HUES6 (cell line): ENCODE data around the gene THUMPD1.

Experiments used
- H3K27ac ChIP-seq: 2 replicates; pipeline ENCODE4 v1.7.0; 2013; ENCODE audit warnings: low read depth, mild to moderate bottlenecking, low read length, inconsistent platforms
- H3K27me3 ChIP-seq: 2 replicates; pipeline ENCODE4 v1.6.1; 2013; ENCODE audit warnings: low read length; ENCODE audit not compliant: control insufficient read depth, insufficient read depth
- H3K36me3 ChIP-seq: 2 replicates; pipeline ENCODE4 v1.6.1; 2013; ENCODE audit warnings: low read length; ENCODE audit not compliant: control insufficient read depth, insufficient read depth
- H3K4me1 ChIP-seq: 2 replicates; pipeline ENCODE4 v1.6.1; 2013; ENCODE audit warnings: low read length; ENCODE audit not compliant: control insufficient read depth, insufficient read depth
- H3K4me3 ChIP-seq: 2 replicates; pipeline ENCODE4 v1.5.1; 2013; ENCODE audit warnings: low read depth, low read length
- H3K9ac ChIP-seq: one replicate; pipeline ENCODE4 v1.6.1; 2013; ENCODE audit warnings: mild to moderate bottlenecking, low read length
- H3K9me3 ChIP-seq: 2 replicates; pipeline ENCODE4 v1.6.1; 2013; ENCODE audit warnings: low read depth, low read length; ENCODE audit not compliant: control insufficient read depth, insufficient read depth

Gene THUMPD1, protein sequence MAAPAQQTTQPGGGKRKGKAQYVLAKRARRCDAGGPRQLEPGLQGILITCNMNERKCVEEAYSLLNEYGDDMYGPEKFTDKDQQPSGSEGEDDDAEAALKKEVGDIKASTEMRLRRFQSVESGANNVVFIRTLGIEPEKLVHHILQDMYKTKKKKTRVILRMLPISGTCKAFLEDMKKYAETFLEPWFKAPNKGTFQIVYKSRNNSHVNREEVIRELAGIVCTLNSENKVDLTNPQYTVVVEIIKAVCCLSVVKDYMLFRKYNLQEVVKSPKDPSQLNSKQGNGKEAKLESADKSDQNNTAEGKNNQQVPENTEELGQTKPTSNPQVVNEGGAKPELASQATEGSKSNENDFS

DNA sequence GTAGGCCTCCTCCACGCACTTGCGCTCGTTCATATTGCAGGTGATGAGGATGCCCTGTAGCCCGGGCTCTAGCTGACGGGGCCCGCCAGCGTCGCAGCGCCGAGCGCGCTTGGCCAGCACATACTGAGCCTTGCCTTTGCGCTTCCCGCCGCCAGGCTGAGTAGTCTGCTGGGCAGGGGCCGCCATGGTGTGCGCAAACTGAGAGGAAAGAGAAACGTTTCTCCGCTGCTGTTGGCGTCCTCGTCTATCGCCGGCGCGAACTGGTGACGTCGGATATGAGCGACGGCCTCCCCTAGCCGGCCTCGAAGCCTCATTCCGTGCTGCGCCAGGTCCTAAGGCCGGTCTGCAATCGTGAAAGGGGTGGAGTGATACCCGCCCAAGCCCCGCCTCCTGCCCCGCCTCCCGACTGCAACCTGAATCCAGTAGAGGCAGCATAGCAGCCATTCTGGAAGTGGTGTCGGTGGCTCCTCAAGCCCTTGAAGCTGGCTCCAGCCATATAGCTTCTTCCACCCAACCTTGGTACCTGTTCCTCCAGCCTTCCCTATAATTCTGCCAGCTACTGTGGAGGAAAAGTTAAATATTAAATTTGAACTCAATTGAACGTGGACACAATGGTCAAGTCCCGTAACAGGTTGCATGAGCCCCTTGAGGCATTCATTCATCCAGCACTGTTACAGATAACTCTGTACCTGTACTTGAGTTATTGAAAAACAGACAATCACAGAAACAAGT is at the start of gene THUMPD1:
Gene THUMPD1 (minus strand): TSS at position 265 of the 732 bp plus-strand sequence. CDS start 79 bp downstream, at position 186.
- H3K4me3 ChIP-seq, result peak within 1 kb of the TSS; percentile 99
- H3K36me3 ChIP-seq, result peaks cover 27% of the 10 kb centered on the region
- peak within 1 kb of the TSS; percentile 96 for H3K9ac ChIP-seq
- H3K4me1 ChIP-seq, result peaks cover 10% of the 10 kb centered on the region
- 0 out of 2 replicates have a peak, but pooled peaks cover 4% of the 10 kb centered on the region for H3K9me3 ChIP-seq
- H3K27me3 ChIP-seq, result no peaks in the 10 kb centered on the region
- peak within 1 kb of the TSS; percentile 72; the same call in 1 of the 2 replicates for H3K27ac ChIP-seq

DNA sequence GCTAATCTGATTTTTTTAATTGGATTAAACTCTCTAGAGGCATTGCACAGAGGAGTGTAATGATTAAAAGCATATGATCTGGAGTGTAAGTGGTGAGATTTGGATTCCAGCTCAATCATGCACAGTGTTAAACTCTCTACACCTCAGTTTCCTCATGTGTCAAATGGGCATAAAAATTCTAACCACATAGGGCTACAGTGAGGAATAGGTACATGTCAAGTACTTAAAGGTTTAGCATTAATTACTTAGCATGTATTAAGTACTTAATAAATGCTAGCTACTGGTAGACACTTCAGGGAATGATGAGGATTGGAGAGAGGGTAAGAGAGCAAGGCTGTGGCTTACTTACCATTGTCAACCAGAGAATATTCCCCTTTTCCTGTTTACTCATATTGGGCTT is 47.5 kb upstream of the THUMPD1 start:
- no peak overlapping the region for H3K9ac ChIP-seq
- no peak overlapping the region for H3K4me3 ChIP-seq
- peaks cover 9% of the 10 kb centered on the region for H3K4me1 ChIP-seq

DNA sequence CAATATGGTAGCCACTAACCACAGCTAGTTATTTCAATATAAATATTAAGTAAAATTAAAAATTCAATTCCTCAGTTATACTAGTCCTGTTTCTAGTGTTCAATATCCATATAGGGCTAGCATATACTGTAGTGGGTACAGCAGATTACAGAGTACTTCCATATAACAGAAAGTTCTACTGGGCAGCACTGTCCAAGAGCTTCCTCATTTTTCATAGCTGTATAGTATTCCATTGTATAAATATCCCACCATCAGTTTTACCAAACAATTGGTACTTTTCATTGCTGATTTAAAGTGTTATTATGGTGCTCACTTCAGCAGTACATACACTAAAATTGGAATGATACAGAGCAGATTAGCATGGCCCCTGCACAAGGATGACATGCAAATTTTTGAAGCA is 42.6 kb upstream of the THUMPD1 start:
- Histone ChIP-seq H3K9ac (no peak overlapping the region), H3K27ac (no peak overlapping the region), H3K9me3 (no peaks in the 10 kb centered on the region), H3K4me3 (no peak overlapping the region), H3K36me3 (no peaks in the 10 kb centered on the region), H3K4me1 (no peaks in the 10 kb centered on the region), H3K27me3 (no peaks in the 10 kb centered on the region)

More for the DNA sequence above, 47.5 kb upstream of the THUMPD1 start:
- H3K36me3 ChIP-seq, result no peaks in the 10 kb centered on the region
- H3K27ac ChIP-seq, result no peak overlapping the region
- no peaks in the 10 kb centered on the region for H3K27me3 ChIP-seq
- no peaks in the 10 kb centered on the region for H3K9me3 ChIP-seq

DNA sequence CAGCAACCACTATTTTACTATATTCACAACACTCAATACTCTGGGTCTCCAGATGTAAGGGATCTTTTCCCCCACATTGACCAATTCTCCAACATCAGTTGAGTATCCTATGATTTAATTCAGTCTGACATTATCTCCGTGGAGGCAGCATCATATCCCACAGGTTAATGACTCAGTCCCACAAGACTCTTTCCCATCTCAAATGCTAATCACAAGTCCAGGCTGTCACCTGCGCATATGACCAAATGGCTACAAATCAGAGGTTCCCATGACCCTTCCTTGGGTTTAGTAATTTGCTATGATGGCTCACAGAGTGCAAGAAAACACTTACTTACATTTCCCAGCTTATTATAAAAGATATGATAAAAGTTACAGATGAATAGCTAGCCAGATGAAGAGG is 40.9 kb upstream of the THUMPD1 start:
- Histone ChIP-seq H3K4me1 (no peaks in the 10 kb centered on the region), H3K9ac (no peak overlapping the region), H3K27ac (no peak overlapping the region), H3K27me3 (no peaks in the 10 kb centered on the region), H3K36me3 (no peaks in the 10 kb centered on the region), H3K9me3 (no peaks in the 10 kb centered on the region), H3K4me3 (no peak overlapping the region)

DNA sequence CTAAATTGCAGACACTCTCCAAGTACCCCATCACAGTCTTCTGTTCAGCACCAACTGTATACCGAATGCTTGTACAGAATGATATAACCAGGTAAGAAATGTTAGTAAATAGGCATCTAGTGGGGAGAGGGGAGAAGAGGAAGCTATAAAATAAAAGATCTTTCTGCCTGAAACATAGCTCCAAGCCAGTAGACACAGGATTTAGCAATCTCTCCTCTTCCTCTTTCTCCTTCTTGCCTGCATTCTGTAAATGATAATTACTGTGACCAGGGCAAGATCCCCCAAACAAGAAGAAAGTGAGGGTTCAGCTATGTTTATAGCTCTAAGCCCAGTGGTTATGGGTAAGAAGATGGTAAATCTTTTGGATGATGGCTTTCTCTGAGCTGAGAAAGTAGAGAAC is 40.1 kb upstream of the THUMPD1 start:
- Histone ChIP-seq H3K9ac (no peak overlapping the region), H3K27me3 (no peaks in the 10 kb centered on the region), H3K4me3 (no peak overlapping the region), H3K4me1 (no peaks in the 10 kb centered on the region), H3K36me3 (no peaks in the 10 kb centered on the region), H3K27ac (no peak overlapping the region), H3K9me3 (no peaks in the 10 kb centered on the region)

DNA sequence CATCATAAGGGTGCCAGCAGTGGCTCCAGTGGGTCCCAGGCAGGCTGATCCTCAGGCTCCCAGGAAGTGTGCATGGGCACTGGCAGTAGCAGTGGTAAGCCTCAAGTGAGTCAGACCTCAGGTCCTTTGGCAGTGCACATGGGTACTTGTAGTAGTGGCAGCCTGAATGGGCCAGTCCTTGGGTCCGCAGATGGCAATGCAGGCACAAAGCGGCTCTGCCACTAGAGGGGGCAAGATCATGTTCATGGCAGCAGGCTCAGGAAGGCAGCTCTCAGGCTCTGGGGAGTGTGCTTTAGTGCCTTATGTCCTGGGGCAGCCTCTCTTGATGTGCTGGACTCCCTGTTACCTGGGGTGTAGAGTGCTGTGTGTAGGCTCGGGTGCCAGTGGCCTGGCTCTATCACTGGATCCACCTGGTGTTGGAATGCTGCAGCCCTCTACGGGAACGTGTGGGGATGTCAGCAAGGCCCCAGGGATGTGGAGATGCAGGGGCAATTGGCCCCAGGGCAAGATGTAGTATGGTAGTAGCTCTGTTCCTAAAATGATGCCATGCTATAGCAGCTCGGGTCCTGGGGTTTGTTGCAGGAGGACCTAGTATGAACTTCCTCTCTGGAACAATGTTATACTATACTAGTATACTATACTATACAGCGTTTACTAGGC is 33.2 kb upstream of the THUMPD1 start:
- no peak overlapping the region for H3K27ac ChIP-seq

DNA sequence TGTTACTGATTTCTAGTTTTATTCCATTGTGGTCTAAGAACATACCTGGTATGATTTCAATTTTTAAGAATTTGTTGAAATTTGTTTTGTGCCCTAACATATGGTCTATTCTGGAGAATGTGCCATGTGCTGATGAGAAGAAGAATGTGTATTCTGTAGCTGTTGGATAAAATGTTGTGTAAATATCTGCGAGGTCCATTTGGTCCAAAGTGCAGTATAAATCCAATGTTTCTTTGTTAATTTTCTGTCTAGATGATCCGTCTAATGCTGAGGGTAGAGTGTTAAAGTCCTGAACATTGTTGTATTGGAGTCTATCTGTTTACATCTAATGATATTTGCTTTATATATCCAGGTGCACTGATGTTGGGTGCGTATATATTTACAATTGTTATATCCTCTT is 32.1 kb upstream of the THUMPD1 start:
- Histone ChIP-seq H3K9me3 (no peaks in the 10 kb centered on the region), H3K9ac (no peak overlapping the region), H3K4me1 (no peaks in the 10 kb centered on the region), H3K27ac (no peak overlapping the region), H3K27me3 (no peaks in the 10 kb centered on the region), H3K36me3 (no peaks in the 10 kb centered on the region), H3K4me3 (no peak overlapping the region)

More for the DNA sequence above, 33.2 kb upstream of the THUMPD1 start:
- H3K27me3 ChIP-seq, result no peaks in the 10 kb centered on the region
- H3K4me1 ChIP-seq, result no peaks in the 10 kb centered on the region
- H3K4me3 ChIP-seq, result no peak overlapping the region
- H3K9me3 ChIP-seq, result no peaks in the 10 kb centered on the region
- H3K9ac ChIP-seq, result no peak overlapping the region
- no peaks in the 10 kb centered on the region for H3K36me3 ChIP-seq

DNA sequence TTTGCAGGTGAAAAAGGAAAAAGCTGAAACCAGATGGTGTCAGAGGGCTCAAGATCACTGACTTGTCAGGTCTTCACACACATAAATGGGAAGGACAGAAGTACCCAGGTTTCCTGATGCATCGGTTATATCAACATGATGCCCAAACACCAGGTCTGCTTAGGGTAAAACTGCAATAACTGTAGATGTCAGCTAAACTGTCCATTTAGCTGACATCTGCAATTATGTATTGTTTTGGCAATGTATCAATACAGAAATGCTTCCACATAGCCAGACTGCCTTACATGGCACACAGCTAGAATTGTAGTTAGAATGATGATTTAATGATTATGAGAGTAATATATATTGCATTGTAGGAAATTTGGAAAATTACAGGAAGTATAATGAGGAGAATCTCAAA is 27.2 kb upstream of the THUMPD1 start:
- H3K4me3 ChIP-seq, result no peak overlapping the region
- H3K9me3 ChIP-seq, result no peaks in the 10 kb centered on the region
- no peaks in the 10 kb centered on the region for H3K27me3 ChIP-seq
- no peak overlapping the region for H3K9ac ChIP-seq
- H3K36me3 ChIP-seq, result no peaks in the 10 kb centered on the region
- no peaks in the 10 kb centered on the region; the same call in 1 of the 2 replicates for H3K4me1 ChIP-seq
- H3K27ac ChIP-seq, result no peak overlapping the region

DNA sequence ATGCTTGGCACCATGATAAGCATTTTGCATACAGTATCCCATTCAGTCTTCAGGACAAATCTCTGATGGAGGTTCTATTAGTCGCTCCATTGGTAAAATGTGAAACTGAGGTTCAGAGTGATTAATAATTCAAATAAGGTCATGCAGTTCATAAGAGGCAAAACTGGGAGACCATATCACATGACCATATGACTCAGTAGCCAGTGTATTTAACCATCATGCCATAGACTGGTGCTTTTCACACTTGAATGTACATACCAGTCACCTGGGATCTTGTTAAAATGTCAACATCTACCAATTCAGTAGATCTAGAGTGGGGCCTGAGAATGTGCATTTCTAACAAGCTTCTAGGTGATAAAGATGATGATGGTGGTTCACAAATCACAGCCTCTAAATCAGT is 26.5 kb upstream of the THUMPD1 start:
- H3K27me3 ChIP-seq, result no peaks in the 10 kb centered on the region
- H3K36me3 ChIP-seq, result no peaks in the 10 kb centered on the region
- no peaks in the 10 kb centered on the region for H3K9me3 ChIP-seq
- no peak overlapping the region for H3K9ac ChIP-seq
- no peak overlapping the region for H3K27ac ChIP-seq
- H3K4me1 ChIP-seq, result no peaks in the 10 kb centered on the region; the same call in 1 of the 2 replicates
- H3K4me3 ChIP-seq, result no peak overlapping the region

DNA sequence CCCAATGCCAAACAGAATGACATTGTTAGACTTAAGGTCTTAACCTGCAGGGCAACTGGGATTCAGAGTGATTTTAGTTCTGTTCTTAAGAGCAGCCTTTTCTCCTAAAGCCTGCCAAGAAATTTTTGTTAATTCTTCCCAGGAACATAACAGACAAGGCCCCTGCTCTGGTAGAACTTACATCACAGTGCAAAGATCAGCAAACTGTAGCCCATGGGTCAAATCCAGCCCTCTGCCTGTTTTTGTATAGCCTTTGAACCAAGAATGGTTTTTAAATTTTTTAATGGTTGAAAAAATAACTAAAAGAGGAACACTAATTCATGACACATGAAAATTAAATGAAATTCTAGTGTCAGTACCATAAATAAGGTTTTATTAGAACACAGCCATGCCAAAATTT is 26.0 kb upstream of the THUMPD1 start:
- Histone ChIP-seq H3K36me3 (no peaks in the 10 kb centered on the region), H3K4me3 (no peak overlapping the region), H3K9me3 (no peaks in the 10 kb centered on the region), H3K9ac (no peak overlapping the region), H3K4me1 (no peaks in the 10 kb centered on the region; the same call in 1 of the 2 replicates), H3K27ac (no peak overlapping the region), H3K27me3 (no peaks in the 10 kb centered on the region)

DNA sequence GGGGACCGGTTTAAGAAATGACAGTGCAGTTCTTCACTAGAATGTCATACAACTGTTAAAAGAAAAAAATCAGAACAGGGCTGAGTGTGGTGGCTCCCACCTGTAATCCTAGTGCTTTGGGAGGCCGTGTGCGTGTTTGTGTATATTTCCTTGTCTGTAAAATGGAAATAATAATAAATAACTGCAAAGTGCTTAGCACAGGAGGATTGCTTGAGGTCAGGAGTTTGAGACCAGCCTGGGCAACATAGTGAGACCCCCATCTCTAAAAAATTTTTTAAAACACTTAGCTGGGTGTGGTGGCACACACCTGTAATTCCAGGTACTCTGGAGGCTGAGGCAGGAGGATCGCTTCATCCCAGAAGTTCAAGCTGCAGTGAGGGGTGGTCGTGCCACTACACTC is 24.7 kb upstream of the THUMPD1 start:
- H3K4me1 ChIP-seq, result no peaks in the 10 kb centered on the region; the same call in 1 of the 2 replicates
- no peak overlapping the region for H3K27ac ChIP-seq
- no peak overlapping the region for H3K4me3 ChIP-seq
- no peaks in the 10 kb centered on the region for H3K9me3 ChIP-seq
- no peak overlapping the region for H3K9ac ChIP-seq
- no peaks in the 10 kb centered on the region for H3K27me3 ChIP-seq
- H3K36me3 ChIP-seq, result no peaks in the 10 kb centered on the region
